PC-9 (cell line): ENCODE data around the gene DNM3. TPM values are rescaled to one million over a fixed set of nuclear protein-coding genes. Genes with fewer than 3 reads are reported as not detected.

Experiments
- BruUV-seq: library from RNA; stranded (reverse); fragments of 400-500 nt; replicated peaks from 2 replicates; lab custom pipeline; 2021; lab: Mats Ljungman, UMichigan
- CTCF ChIA-PET: fragments of 300-600 bp; sonication (Branson Sonifier 250); formaldehyde crosslinking; loops from one replicate; lab custom pipeline; 2022; ENCODE audit warnings: antibody characterized with exemption; lab: Charles Lee
- POLR2A ChIA-PET: fragments of 300-600 bp; sonication (Branson Sonifier 250); formaldehyde crosslinking; loops from one replicate; lab custom pipeline; 2022; ENCODE audit warnings: antibody characterized with exemption; ENCODE audit not compliant: unreplicated experiment; lab: Charles Lee
- DNase-seq, 2 experiments: peaks; one replicate each; pipeline versions ENCODE4 v3.0.0 to v3.0.0-alpha.2; 2015 to 2022; ENCODE audit warnings: mixed read lengths in 1 of 2
- H2AFZ ChIP-seq: fragments of 200-600 bp; sonication (generic); 2 replicates; pipeline ENCODE4 v1.8.1; 2017; ENCODE audit warnings: antibody characterized with exemption
- H3F3A ChIP-seq: fragments of 200-600 bp; sonication (generic); 2 replicates; pipeline ENCODE4 v1.8.1; 2017; ENCODE audit warnings: antibody characterized with exemption, mild to moderate bottlenecking, low read depth; ENCODE audit not compliant: insufficient read depth
- H3K27ac ChIP-seq: fragments of 200-600 bp; sonication (generic); 2 replicates; pipeline ENCODE4 v1.6.1; 2016; ENCODE audit warnings: mixed run types
- H3K27me3 ChIP-seq: fragments of 200-600 bp; sonication (generic); 2 replicates; pipeline ENCODE4 v1.6.1; 2016; ENCODE audit warnings: low read depth, mixed run types; ENCODE audit not compliant: insufficient read depth
- H3K36me3 ChIP-seq: fragments of 200-600 bp; sonication (generic); 2 replicates; pipeline ENCODE4 v1.6.1; 2016; ENCODE audit warnings: low read depth, mixed run types
- H3K4me1 ChIP-seq: fragments of 200-600 bp; sonication (generic); replicated peaks from 2 replicates; pipeline ENCODE4 v1.6.1; 2016; ENCODE audit warnings: mixed run types; ENCODE audit not compliant: insufficient read depth
- H3K4me2 ChIP-seq: fragments of 200-600 bp; sonication (generic); 2 replicates; pipeline ENCODE4 v1.6.1; 2017; ENCODE audit warnings: mixed run types
- H3K4me3 ChIP-seq: fragments of 200-600 bp; sonication (generic); 2 replicates; pipeline ENCODE4 v1.6.1; 2016; ENCODE audit warnings: mixed run types
- H3K79me2 ChIP-seq: fragments of 200-600 bp; sonication (generic); 2 replicates; pipeline ENCODE4 v1.6.1; 2017; ENCODE audit warnings: low read depth, mixed run types
- H3K9me2 ChIP-seq: fragments of 200-600 bp; sonication (generic); 2 replicates; pipeline ENCODE4 v1.8.1; 2017; ENCODE audit warnings: mild to moderate bottlenecking; ENCODE audit not compliant: insufficient read depth
- H3K9me3 ChIP-seq: fragments of 200-600 bp; sonication (generic); 2 replicates; pipeline ENCODE4 v1.8.1; 2016; ENCODE audit warnings: low read depth; ENCODE audit not compliant: insufficient read depth
- H4K20me1 ChIP-seq: fragments of 200-600 bp; sonication (generic); 2 replicates; pipeline ENCODE4 v1.8.1; 2017; ENCODE audit not compliant: insufficient read depth
- EZH2 ChIP-seq: fragments of 200-600 bp; sonication (generic); IDR thresholded peaks from 2 replicates; pipeline ENCODE4 v1.8.0; 2017; ENCODE audit warnings: antibody characterized with exemption, low read depth
- intact Hi-C: fragments of 100-400 bp; cut with micrococcal nuclease; formaldehyde crosslinking; loops from one replicate; pipeline ENCODE4 v1.10.0; 2022; ENCODE audit not compliant: unreplicated experiment
- total RNA-seq: library from RNA; stranded (reverse); gene quantifications from 2 replicates; pipeline ENCODE4 v1.2.3, GENCODE V29; 2021
- TF ChIP-seq, protein P1 (sequence below): fragments of 200-600 bp; sonication (generic); conservative IDR thresholded peaks from 2 replicates; pipeline ENCODE4 v1.6.1; 2017; ENCODE audit warnings: mixed run types, antibody characterized with exemption, mild to moderate bottlenecking, moderate library complexity

The DNM3 gene
- total RNA-seq, 1 experiment from 2014 or later = 1.7 TPM

DNA sequence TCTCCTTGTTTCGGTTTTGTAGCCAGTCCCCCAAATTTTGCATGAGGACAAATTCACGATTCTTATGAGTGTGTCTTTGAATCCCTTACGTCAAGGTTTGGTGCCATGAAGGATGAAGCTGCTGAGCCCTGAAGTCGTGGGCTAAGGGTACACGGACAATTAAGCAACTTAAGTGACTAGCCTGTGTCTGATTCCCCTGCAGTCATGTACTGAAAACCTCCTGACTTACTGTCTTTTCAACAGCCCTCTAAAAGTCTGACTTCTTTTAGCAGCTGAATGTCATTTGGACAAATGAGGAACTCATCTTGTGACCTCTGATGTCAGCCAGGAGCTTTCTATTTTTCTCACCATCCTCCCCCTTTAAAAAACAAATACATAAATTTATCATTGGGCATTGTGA, 552.1 kb downstream of the DNM3 start:
- no peak overlapping the region for H3K27ac ChIP-seq
- POLR2A ChIA-PET = no interaction called here
- no peaks in the 10 kb centered on the region for H3F3A ChIP-seq
- intact Hi-C loops = no loop called here
- CTCF ChIA-PET = no interaction called here
- H3K9me2 ChIP-seq = no peaks in the 10 kb centered on the region
- no peaks in the 10 kb centered on the region for H3K4me1 ChIP-seq
- no peaks in the 10 kb centered on the region for H3K36me3 ChIP-seq
- no peak for TF ChIP-seq EZH2
- TF ChIP-seq, protein P1, sequence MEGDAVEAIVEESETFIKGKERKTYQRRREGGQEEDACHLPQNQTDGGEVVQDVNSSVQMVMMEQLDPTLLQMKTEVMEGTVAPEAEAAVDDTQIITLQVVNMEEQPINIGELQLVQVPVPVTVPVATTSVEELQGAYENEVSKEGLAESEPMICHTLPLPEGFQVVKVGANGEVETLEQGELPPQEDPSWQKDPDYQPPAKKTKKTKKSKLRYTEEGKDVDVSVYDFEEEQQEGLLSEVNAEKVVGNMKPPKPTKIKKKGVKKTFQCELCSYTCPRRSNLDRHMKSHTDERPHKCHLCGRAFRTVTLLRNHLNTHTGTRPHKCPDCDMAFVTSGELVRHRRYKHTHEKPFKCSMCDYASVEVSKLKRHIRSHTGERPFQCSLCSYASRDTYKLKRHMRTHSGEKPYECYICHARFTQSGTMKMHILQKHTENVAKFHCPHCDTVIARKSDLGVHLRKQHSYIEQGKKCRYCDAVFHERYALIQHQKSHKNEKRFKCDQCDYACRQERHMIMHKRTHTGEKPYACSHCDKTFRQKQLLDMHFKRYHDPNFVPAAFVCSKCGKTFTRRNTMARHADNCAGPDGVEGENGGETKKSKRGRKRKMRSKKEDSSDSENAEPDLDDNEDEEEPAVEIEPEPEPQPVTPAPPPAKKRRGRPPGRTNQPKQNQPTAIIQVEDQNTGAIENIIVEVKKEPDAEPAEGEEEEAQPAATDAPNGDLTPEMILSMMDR = no peak
- no TSS peak for BruUV-seq
- H3K9me3 ChIP-seq = no peaks in the 10 kb centered on the region
- H4K20me1 ChIP-seq = no peaks in the 10 kb centered on the region
- no peak for DNase-seq
- no peak overlapping the region for H3K4me3 ChIP-seq
- no peaks in the 10 kb centered on the region for H3K27me3 ChIP-seq
- H3K4me2 ChIP-seq = no peak overlapping the region
- H3K79me2 ChIP-seq = no peaks in the 10 kb centered on the region
- H2AFZ ChIP-seq = no peak overlapping the region

DNA sequence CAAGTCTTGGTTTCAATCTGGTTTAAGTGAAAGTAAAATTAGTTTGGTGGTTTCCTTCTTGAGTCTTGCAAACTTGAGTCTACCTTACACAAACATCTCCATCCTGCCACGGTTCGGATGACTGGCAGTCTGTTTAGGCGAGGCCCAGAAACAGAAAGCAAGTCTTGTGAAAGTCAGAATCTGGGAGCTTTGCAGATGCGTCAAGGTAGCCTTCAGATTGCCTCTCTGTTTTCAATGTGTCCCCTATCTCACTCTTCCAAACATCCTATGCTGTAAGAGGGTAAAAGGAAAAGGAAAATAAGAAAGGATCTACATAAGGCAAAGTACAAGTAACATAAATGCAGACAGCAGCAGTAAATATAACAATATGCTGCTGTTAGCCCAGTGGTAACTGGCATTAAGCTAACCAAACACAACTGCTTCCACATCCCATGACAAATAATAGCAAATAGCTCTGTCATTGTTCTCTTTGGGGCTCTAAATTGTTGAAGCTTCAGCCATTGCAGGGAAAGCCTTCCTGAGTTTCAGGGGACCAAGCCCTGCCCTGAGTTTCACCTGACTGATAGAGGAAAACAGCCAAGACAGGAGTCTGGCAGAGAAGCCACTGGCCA, 552.9 kb downstream of the DNM3 start:
- Histone ChIP-seq H3K4me3 (no peak overlapping the region), H3K27ac (no peak overlapping the region), H3K9me2 (no peaks in the 10 kb centered on the region), H4K20me1 (no peaks in the 10 kb centered on the region), H3K36me3 (no peaks in the 10 kb centered on the region), H3F3A (no peaks in the 10 kb centered on the region), H3K4me1 (no peaks in the 10 kb centered on the region), H3K4me2 (no peak overlapping the region), H3K27me3 (no peaks in the 10 kb centered on the region), H3K9me3 (no peaks in the 10 kb centered on the region), H3K79me2 (no peaks in the 10 kb centered on the region), H2AFZ (no peak overlapping the region)
- intact Hi-C loops = no loop called here
- TF ChIP-seq, protein P1 = no peak
- no peak for TF ChIP-seq EZH2
- DNase-seq = no peak
- BruUV-seq = no TSS peak
- POLR2A ChIA-PET = interaction anchor here (0.6 kb wide), 1 partner anchor 34 kb away, joined by 3 read pairs; no protein-coding TSS in a partner anchor
- CTCF ChIA-PET = interaction anchor here (0.7 kb wide), 1 partner anchor 50 kb away, joined by 5 read pairs; no protein-coding TSS in a partner anchor

DNA sequence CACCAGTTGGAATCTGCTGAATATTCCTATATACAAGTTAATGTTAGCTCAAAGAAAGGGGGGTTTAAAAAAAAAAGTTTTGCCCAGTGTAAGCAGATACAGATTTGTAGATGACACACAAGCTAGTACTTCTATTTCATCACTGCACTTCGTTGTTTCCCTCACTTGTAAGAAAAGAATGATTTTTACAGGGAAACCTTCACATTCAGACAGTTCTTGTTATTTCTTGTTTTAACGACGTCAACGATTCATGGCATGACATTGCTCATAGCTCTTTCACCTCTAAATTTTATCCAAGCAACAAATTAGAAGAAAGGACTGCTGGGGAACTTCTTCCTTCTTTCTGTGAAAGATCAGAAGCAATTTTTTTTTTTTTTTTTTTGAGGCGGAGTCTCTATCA, 553.5 kb downstream of the DNM3 start:
- ChIA-PET CTCF (interaction anchor here (0.7 kb wide), 1 partner anchor 50 kb away, joined by 5 read pairs; no protein-coding TSS in a partner anchor), POLR2A (interaction anchor here (0.6 kb wide), 1 partner anchor 35 kb away, joined by 3 read pairs; no protein-coding TSS in a partner anchor)
- Histone ChIP-seq H3K27me3 (no peaks in the 10 kb centered on the region), H3K4me3 (no peak overlapping the region), H3K4me2 (no peak overlapping the region), H3K4me1 (no peaks in the 10 kb centered on the region), H3K9me3 (no peaks in the 10 kb centered on the region), H4K20me1 (no peaks in the 10 kb centered on the region), H2AFZ (no peak overlapping the region), H3K9me2 (no peaks in the 10 kb centered on the region), H3K79me2 (no peaks in the 10 kb centered on the region), H3K27ac (no peak overlapping the region), H3K36me3 (no peaks in the 10 kb centered on the region), H3F3A (no peaks in the 10 kb centered on the region)
- TF ChIP-seq EZH2 = no peak
- TF ChIP-seq, protein P1 = no peak
- intact Hi-C loops = loop anchor here (5.0 kb wide), 1 partner anchor 303 kb away; no protein-coding TSS in a partner anchor
- no TSS peak for BruUV-seq
- no peak for DNase-seq
